GM13977 (cell line): ENCODE data around the gene NEIL1.
"Not testable (repeated sequence)": the region's sequence is repeated elsewhere in the genome, so short reads cannot be mapped to it uniquely, and the experiment has no call there.

Source experiments
- DNase-seq: peaks from one replicate; pipeline ENCODE4 v3.0.0; 2012; ENCODE audit warnings: low spot score
- in situ Hi-C: fragments of 300-500 bp; cut with MboI; formaldehyde crosslinking; loops from one replicate; pipeline ENCODE4 v1.12.0; 2022; ENCODE audit warnings: low sequenced_read_pairs, low pct_unique_long_range_greater_than_20kb, mixed read lengths, inconsistent platforms; ENCODE audit not compliant: unreplicated experiment
- TF ChIP-seq, protein P1 (sequence below): IDR thresholded peaks from 2 replicates; pipeline ENCODE4 v1.5.1; 2012; ENCODE audit warnings: mild to moderate bottlenecking, control low read depth; ENCODE audit not compliant: insufficient read depth; ENCODE audit errors: extremely low read depth, missing control alignments

Gene NEIL1

DNA sequence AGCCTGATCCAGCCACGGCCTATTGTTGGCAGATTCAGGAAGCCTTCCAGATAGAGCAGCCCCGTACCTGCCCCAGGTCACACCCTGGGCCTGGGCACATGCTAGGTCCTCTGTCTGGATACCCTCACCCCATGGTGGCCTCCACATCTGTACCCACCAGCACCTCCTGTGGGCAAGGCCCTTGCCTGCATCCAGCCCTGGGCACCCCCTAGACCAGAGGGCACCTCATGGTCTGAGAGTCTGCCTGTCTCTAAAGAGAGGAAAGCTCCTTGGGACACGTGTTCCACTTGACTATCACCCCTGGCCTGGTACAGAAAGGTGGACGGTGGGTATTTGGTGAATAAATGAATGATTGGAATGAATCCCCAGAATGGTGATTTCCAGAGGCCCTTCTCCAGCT is 19.8 kb upstream of the NEIL1 start:
- in situ Hi-C loops = no loop called here
- no peak for DNase-seq
- TF ChIP-seq, protein P1, sequence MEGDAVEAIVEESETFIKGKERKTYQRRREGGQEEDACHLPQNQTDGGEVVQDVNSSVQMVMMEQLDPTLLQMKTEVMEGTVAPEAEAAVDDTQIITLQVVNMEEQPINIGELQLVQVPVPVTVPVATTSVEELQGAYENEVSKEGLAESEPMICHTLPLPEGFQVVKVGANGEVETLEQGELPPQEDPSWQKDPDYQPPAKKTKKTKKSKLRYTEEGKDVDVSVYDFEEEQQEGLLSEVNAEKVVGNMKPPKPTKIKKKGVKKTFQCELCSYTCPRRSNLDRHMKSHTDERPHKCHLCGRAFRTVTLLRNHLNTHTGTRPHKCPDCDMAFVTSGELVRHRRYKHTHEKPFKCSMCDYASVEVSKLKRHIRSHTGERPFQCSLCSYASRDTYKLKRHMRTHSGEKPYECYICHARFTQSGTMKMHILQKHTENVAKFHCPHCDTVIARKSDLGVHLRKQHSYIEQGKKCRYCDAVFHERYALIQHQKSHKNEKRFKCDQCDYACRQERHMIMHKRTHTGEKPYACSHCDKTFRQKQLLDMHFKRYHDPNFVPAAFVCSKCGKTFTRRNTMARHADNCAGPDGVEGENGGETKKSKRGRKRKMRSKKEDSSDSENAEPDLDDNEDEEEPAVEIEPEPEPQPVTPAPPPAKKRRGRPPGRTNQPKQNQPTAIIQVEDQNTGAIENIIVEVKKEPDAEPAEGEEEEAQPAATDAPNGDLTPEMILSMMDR = no peak

DNA sequence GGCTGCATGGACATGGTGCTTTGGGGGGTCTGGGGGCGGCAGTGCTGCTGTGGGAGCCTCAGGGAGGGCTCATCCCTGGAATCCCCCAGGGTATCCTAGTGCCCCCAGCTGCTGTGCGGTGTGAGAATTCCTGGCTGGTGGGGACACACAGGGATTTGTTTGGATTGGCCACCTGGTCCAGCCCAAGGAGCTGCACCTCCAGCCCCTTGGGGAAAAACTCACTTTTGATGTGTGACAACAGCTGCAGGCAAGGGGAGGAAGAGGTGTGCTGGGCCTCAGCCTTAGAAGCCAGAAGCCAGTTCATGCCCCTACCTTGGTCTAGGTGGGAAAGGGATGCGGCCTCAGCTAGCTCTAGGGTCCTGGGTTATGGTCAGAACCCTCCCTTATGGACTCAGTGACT is 19.3 kb upstream of the NEIL1 start:
- in situ Hi-C loops = no loop called here
- TF ChIP-seq, protein P1 = no peak
- DNase-seq = no peak

DNA sequence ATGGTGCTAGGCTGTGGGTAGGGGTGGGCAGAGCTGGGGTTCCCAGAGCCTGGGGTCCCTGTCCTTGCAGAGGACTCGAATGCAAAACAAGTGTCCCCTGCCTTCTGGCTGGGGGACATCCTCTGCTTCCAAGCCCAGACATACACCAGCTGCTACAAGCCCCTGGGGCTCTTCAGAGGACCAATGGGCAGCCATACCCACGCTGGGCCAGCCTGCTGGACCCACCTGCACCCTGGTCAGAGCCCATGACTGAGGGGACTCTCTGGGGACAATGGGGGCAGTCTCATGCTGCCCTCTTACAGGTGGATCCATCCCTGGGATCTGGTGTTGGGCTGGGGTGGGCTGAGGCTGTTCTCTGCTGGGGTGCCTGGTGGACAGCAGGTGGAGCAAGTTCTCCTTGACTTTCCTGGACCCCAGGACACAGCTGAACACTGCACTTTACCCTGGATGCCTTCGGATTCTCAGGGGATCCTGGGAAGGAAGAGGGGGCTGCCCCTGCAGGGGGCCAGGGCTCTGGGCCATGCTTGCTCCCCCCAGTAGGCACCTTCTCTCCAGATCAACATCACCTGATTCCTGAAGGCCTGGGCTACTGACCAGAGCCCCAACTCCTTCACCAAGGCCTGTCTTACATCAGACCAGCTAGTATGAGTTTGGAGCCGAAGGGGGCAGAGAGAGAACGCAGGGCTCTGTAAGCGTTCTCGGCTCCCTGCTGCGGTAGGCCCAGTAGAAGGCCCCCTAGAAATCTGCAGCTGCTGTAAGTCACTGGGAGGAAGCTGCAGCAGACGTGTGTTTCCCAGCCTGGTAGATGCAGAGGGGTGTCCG is 18.1 kb upstream of the NEIL1 start:
- no peak for DNase-seq
- in situ Hi-C loops = no loop called here
- TF ChIP-seq, protein P1 = no peak

DNA sequence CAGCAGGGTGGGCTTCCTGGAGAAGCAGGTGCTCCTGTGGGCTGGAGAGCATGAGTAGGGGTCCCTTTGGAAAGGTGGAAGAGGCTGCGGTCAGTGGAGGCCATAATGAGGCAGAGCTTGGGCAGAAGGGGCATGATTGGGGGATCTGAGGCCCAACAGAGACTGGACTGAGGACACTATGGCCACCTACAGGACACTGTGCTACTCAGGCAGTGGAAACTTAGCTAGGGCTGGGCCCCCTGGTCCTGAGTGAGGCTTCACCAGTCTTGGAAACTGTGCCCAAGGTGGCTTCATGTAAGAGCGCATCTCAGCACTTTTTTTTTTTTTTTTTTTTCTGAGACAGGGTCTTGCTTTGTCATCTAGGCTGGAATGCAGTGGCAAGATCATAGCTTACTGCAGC is 17.3 kb upstream of the NEIL1 start:
- in situ Hi-C loops = no loop called here
- no peak for DNase-seq
- TF ChIP-seq, protein P1 = no peak

DNA sequence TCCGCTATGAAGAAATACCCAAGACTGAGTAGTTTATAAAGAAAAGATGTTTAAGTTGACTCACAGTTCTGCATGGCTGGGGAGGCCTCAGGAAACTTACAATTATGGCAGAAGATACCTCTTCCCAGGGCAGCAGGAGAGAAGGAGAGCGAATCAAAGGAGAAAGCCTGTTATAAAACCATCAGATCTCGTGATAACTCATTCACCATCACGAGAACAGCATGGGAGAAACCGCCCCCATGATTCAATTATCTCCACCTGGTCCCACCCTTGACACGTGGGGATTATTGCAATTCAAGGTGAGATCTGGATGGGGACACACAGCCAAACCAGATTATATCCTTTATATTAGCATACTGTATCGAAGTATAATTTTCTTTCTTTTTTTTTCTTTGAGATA is 14.7 kb upstream of the NEIL1 start:
- DNase-seq, in situ Hi-C loops: not testable (repeated sequence)

DNA sequence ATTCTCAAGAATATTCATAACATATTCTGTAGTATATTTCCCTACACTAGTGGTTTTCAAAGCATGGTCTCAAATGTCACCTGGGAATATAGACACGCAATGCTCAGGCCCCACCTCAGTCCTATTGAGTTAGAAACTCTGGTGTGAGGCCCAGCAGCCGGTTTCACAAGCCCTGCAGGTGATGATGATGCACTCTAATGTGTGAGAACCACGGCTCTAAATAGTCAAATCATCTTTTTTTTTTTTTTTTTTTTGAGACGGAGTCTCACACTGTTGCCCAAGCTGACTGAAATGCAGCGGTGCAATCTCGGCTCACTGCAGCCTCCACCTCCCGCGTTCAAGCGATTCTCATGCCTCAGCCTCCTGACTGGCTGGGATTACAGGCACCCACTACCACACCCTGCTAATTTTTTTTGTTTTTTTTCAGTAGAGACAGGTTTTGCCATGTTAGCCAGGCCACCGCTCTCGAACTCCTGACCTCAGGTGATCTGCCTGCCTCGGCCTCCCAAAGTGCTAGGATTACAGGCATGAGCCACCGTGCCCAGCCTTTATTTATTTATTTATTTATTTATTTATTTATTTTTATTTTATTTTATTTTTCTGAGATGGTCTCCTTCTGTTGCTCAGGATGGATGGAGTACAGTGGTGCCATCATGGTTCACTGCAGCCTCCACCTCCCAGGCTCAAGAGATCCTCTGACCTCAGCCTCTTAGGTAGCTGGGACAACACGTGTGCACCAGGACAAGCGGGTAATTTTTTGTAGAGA is 13.0 kb upstream of the NEIL1 start:
- in situ Hi-C loops = not testable (repeated sequence)
- peak; percentile 20 for DNase-seq

DNA sequence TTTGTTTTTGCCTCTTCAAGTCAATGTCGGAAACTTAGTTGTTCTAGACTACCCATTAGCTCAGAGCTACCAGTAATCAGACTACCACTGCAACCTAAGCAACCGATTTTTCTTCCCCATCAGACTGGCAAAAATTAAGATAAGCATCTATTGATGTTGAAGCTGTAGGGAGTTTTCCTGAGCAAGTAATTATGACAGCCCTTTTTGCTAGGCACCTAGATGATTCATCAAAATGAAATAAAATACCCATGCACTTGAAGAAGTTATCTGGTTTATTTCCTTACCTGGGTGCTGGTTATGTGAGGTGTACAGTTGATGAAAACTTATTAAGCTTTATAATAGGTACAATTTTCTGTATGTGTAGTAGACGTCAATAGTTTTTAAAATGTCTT is 11.5 kb upstream of the NEIL1 start:
- in situ Hi-C loops = no loop called here

More for the DNA sequence above, 11.5 kb upstream of the NEIL1 start:
- no peak for DNase-seq
- TF ChIP-seq, protein P1 = no peak
